H9 (cell line): ENCODE results near the gene SPP1. TPM values are rescaled to one million over a fixed set of nuclear protein-coding genes. Genes with fewer than 3 reads are reported as not detected.

ENCODE experiments used
- DNase-seq: peaks from one replicate; pipeline ENCODE4 v3.0.0-alpha.2; 2017
- H2AFZ ChIP-seq: one replicate; pipeline ENCODE4 v1.6.1; 2013; ENCODE audit warnings: mild to moderate bottlenecking, low read length, control low read depth, moderate library complexity
- H2AK5ac ChIP-seq: 2 replicates; pipeline ENCODE4 v1.6.1; 2013; ENCODE audit warnings: low read length, control low read depth, mixed read lengths; ENCODE audit not compliant: insufficient read length
- H2BK120ac ChIP-seq: one replicate; pipeline ENCODE4 v1.6.1; 2013; ENCODE audit warnings: low read depth, mild to moderate bottlenecking, low read length, control low read depth, inconsistent platforms; ENCODE audit not compliant: poor library complexity, severe bottlenecking
- H2BK12ac ChIP-seq: 2 replicates; pipeline ENCODE4 v1.6.1; 2013; ENCODE audit warnings: low read length, control low read depth, mixed read lengths, low read depth; ENCODE audit not compliant: insufficient read length
- H2BK15ac ChIP-seq: 2 replicates; pipeline ENCODE4 v1.6.1; 2013; ENCODE audit warnings: low read depth, low read length, control low read depth
- H2BK20ac ChIP-seq: one replicate; pipeline ENCODE4 v1.6.1; 2013; ENCODE audit warnings: low read depth, mild to moderate bottlenecking, low read length, control low read depth, inconsistent platforms; ENCODE audit not compliant: poor library complexity, severe bottlenecking
- H2BK5ac ChIP-seq: 2 replicates; pipeline ENCODE4 v1.6.1; 2013; ENCODE audit warnings: low read length, control low read depth, mixed read lengths; ENCODE audit not compliant: insufficient read length
- H3K14ac ChIP-seq: 2 replicates; pipeline ENCODE4 v1.6.1; 2013; ENCODE audit warnings: low read length, control low read depth; ENCODE audit not compliant: insufficient read depth
- H3K18ac ChIP-seq: 2 replicates; pipeline ENCODE4 v1.6.1; 2013; ENCODE audit warnings: low read depth, mild to moderate bottlenecking, mixed read lengths, low read length, control low read depth; ENCODE audit not compliant: insufficient read length
- H3K23ac ChIP-seq: 2 replicates; pipeline ENCODE4 v1.6.1; 2013; ENCODE audit warnings: low read length, control low read depth, mixed read lengths, low read depth; ENCODE audit not compliant: insufficient read length
- H3K23me2 ChIP-seq: 2 replicates; pipeline ENCODE4 v1.6.1; 2013; ENCODE audit warnings: low read depth, mild to moderate bottlenecking, mixed read lengths, low read length, control low read depth; ENCODE audit not compliant: insufficient read length, poor library complexity, severe bottlenecking
- H3K27ac ChIP-seq: 2 replicates; pipeline ENCODE4 v1.5.1; 2013; ENCODE audit warnings: low read length, control low read depth, mixed read lengths, low read depth; ENCODE audit not compliant: insufficient read length
- H3K27me3 ChIP-seq: 2 replicates; pipeline ENCODE4 v1.6.1; 2013; ENCODE audit warnings: low read length, control low read depth, inconsistent platforms; ENCODE audit not compliant: insufficient read depth
- H3K4ac ChIP-seq: 2 replicates; pipeline ENCODE4 v1.6.1; 2013; ENCODE audit warnings: low read depth, mild to moderate bottlenecking, control low read depth, inconsistent platforms, low read length, moderate library complexity
- H3K4me1 ChIP-seq: 2 replicates; pipeline ENCODE4 v1.6.1; 2013; ENCODE audit warnings: low read length, control low read depth, inconsistent platforms; ENCODE audit not compliant: insufficient read depth
- H3K4me2 ChIP-seq: 2 replicates; pipeline ENCODE4 v1.6.1; 2013; ENCODE audit warnings: low read length, control low read depth, mixed read lengths; ENCODE audit not compliant: insufficient read length, insufficient read depth
- H3K56ac ChIP-seq: 2 replicates; pipeline ENCODE4 v1.6.1; 2013; ENCODE audit warnings: low read depth, mild to moderate bottlenecking, mixed read lengths, low read length, control low read depth; ENCODE audit not compliant: insufficient read length
- H3K79me1 ChIP-seq: 2 replicates; pipeline ENCODE4 v1.6.1; 2013; ENCODE audit warnings: low read depth, mild to moderate bottlenecking, moderate library complexity, low read length, control low read depth, inconsistent platforms; ENCODE audit not compliant: insufficient read depth, poor library complexity, severe bottlenecking
- H3K79me2 ChIP-seq: 2 replicates; pipeline ENCODE4 v1.6.1; 2013; ENCODE audit warnings: low read length, control low read depth, inconsistent platforms; ENCODE audit not compliant: insufficient read depth
- H3K9ac ChIP-seq: 2 replicates; pipeline ENCODE4 v1.6.1; 2013; ENCODE audit warnings: low read length, control low read depth, mixed read lengths; ENCODE audit not compliant: insufficient read length; ENCODE audit errors: extremely low read depth
- H3K9me3 ChIP-seq: one replicate; pipeline ENCODE4 v1.6.1; 2013; ENCODE audit warnings: low read depth, low read length, inconsistent platforms; ENCODE audit not compliant: control insufficient read depth
- H3T11ph ChIP-seq: one replicate; pipeline ENCODE4 v1.6.1; 2013; ENCODE audit warnings: mild to moderate bottlenecking, low read length, control low read depth, inconsistent platforms
- H4K20me1 ChIP-seq: one replicate; pipeline ENCODE4 v1.6.1; 2013; ENCODE audit not compliant: control insufficient read depth, insufficient read length, insufficient read depth
- H4K5ac ChIP-seq: 2 replicates; pipeline ENCODE4 v1.6.1; 2013; ENCODE audit warnings: low read depth, mild to moderate bottlenecking, mixed read lengths, low read length, control low read depth; ENCODE audit not compliant: insufficient read length
- H4K8ac ChIP-seq: replicated peaks from 2 replicates; pipeline ENCODE4 v1.6.1; 2013; ENCODE audit warnings: low read length, control low read depth, mixed read lengths, low read depth; ENCODE audit not compliant: insufficient read length
- H4K91ac ChIP-seq: 2 replicates; pipeline ENCODE4 v1.6.1; 2013; ENCODE audit warnings: low read depth, mild to moderate bottlenecking, moderate library complexity, mixed read lengths, low read length, control low read depth; ENCODE audit not compliant: insufficient read length
- H3K27ac Mint-ChIP-seq, 3 experiments: 2 replicates in 2 of 3; 3 replicates in 1 of 3; pipeline ENCODE4 v1.8.0; 2020 to 2021; ENCODE audit warnings: mixed read lengths in 3 of 3, mild to moderate bottlenecking in 1 of 3, moderate library complexity in 1 of 3
- H3K27me3 Mint-ChIP-seq: 2 replicates; pipeline ENCODE4 v1.8.0; 2021; ENCODE audit warnings: low read depth, mild to moderate bottlenecking, moderate library complexity, mixed read lengths
- H3K36me3 Mint-ChIP-seq, 3 experiments: 2 replicates in 2 of 3; 3 replicates in 1 of 3; pipeline ENCODE4 v1.8.0; 2020 to 2021; ENCODE audit warnings: low read depth in 3 of 3, mixed read lengths in 3 of 3; ENCODE audit not compliant: insufficient read depth in 1 of 3
- H3K4me1 Mint-ChIP-seq, 2 experiments: 2 replicates each; pipeline ENCODE4 v1.8.0; 2020; ENCODE audit warnings: mixed read lengths in 2 of 2
- H3K4me3 Mint-ChIP-seq, 2 experiments: 2 replicates in 1 of 2; 3 replicates in 1 of 2; pipeline ENCODE4 v1.8.0; 2020 to 2021; ENCODE audit warnings: mild to moderate bottlenecking in 2 of 2, mixed read lengths in 2 of 2, moderate library complexity in 1 of 2
- H3K9me3 Mint-ChIP-seq, 2 experiments: 2 replicates in 1 of 2; 3 replicates in 1 of 2; pipeline ENCODE4 v1.8.0; 2020; ENCODE audit warnings: mild to moderate bottlenecking in 2 of 2, mixed read lengths in 2 of 2, moderate library complexity in 1 of 2
- CTCF ChIP-seq: fragments of 200-600 bp; sonication (generic); conservative IDR thresholded peaks from 3 replicates; pipeline ENCODE4 v1.8.0; 2021; ENCODE audit warnings: antibody characterized with exemption, mild to moderate bottlenecking
- WGBS: extraction: QIAGEN DNeasy Blood & Tissue Kit; methylation state at CpG from one replicate; pipeline ENCODE4 v1.1.7; 2013; ENCODE audit warnings: missing lambda C conversion rate, low lambda C conversion rate, mixed read lengths; ENCODE audit not compliant: insufficient read length; ENCODE audit errors: extremely low coverage; 5-methylcytosine and 5-hydroxymethylcytosine counted together
- total RNA-seq: library from RNA; stranded (reverse); gene quantifications from 2 replicates; pipeline ENCODE4 v1.2.1, GENCODE V29; 2021

Gene SPP1
- total RNA-seq, 1 experiment from 2014 or later: 13.2 TPM

GRCh38 chr4:88027611-88028608 is 52.4 kb downstream of the SPP1 start:
- H3K56ac ChIP-seq: no peak overlapping the region
- peaks cover 5% of the 10 kb centered on the region for H3K9me3 ChIP-seq
- no peak overlapping the region for H3T11ph ChIP-seq
- H4K91ac ChIP-seq: no peak overlapping the region
- no peak overlapping the region for H3K4me2 ChIP-seq
- H3K23me2 ChIP-seq: no peaks in the 10 kb centered on the region
- no peak overlapping the region for H2BK12ac ChIP-seq
- no peak for DNase-seq
- H3K27me3 Mint-ChIP-seq: peaks cover 2% of the 10 kb centered on the region; the same call in 1 of the 2 replicates
- H4K5ac ChIP-seq: no peak overlapping the region
- TF ChIP-seq CTCF: no peak
- no peak overlapping the region for H2BK5ac ChIP-seq
- no peaks in the 10 kb centered on the region; the same call in 1 of the 2 replicates for H3K79me2 ChIP-seq
- H2AFZ ChIP-seq: no peak overlapping the region
- no peak overlapping the region for H3K4ac ChIP-seq
- no peak overlapping the region for H2BK20ac ChIP-seq
- no peak overlapping the region for H2BK120ac ChIP-seq
- WGBS: no CpG with 5 or more reads among the region's 4 CpGs
- H3K9ac ChIP-seq: no peak overlapping the region
- no peaks in the 10 kb centered on the region for H3K27me3 ChIP-seq
- no peaks in the 10 kb centered on the region for H3K79me1 ChIP-seq
- H3K4me1 ChIP-seq: no peaks in the 10 kb centered on the region
- no peak overlapping the region for H2BK15ac ChIP-seq
- no peak overlapping the region for H3K4me3 Mint-ChIP-seq
- peak overlapping the region in 1 of 3 experiments; percentile 5; a peak in 1 of 7 replicates for H3K27ac Mint-ChIP-seq
- H3K9me3 Mint-ChIP-seq: peaks cover 26 to 28% of the 10 kb centered on the region in 2 experiments
- H3K14ac ChIP-seq: no peak overlapping the region
- H3K36me3 Mint-ChIP-seq: peaks cover 46 to 77% (median 72%) of the 10 kb centered on the region in 3 experiments
- no peaks in the 10 kb centered on the region for H4K20me1 ChIP-seq
- no peak overlapping the region for H3K23ac ChIP-seq
- H3K27ac ChIP-seq: no peak overlapping the region
- H2AK5ac ChIP-seq: no peak overlapping the region
- H3K18ac ChIP-seq: no peak overlapping the region
- H4K8ac ChIP-seq: no peak overlapping the region
- H3K4me1 Mint-ChIP-seq: peaks cover 4 to 10% of the 10 kb centered on the region in 2 experiments; a peak in 3 of 4 replicates
